Keratinocyte (primary cell): ENCODE data around the gene CCDC8. TPM values are rescaled to one million over a fixed set of nuclear protein-coding genes. Genes with fewer than 3 reads are reported as not detected.
A peak's percentile ranks its signal among the peaks of the same experiment; 100 is the strongest.
"Not testable (repeated sequence)": the region's sequence is repeated elsewhere in the genome, so short reads cannot be mapped to it uniquely, and the experiment has no call there.

Experiments
- DNase-seq: peaks from one replicate; pipeline ENCODE4 v3.0.0-alpha.2; 2011; ENCODE audit warnings: low read depth, missing footprints, low spot score
- FAIRE-seq: peaks from 2 replicates; lab custom pipeline; 2011; peaks lifted over from hg19 to GRCh38; lab: Jason Lieb, UNC
- H2AFZ ChIP-seq: 2 replicates; pipeline ENCODE4 v1.6.0; 2012; ENCODE audit warnings: low read length, control low read depth, inconsistent platforms; ENCODE audit not compliant: control insufficient read depth
- H3K27ac ChIP-seq: 2 replicates; pipeline ENCODE4 v1.5.1; 2011; ENCODE audit warnings: low read length; ENCODE audit not compliant: control insufficient read depth, insufficient read depth
- H3K27me3 ChIP-seq: 3 replicates; pipeline ENCODE4 v1.6.0; 2011; ENCODE audit warnings: low read length; ENCODE audit not compliant: control insufficient read depth, insufficient read depth; ENCODE audit errors: extremely low read depth
- H3K36me3 ChIP-seq, 2 experiments: 2 replicates in 1 of 2; 3 replicates in 1 of 2; pipeline ENCODE4 v1.5.1; 2011; ENCODE audit warnings: low read length in 2 of 2, mild to moderate bottlenecking in 1 of 2; ENCODE audit not compliant: control insufficient read depth in 2 of 2, insufficient read depth in 2 of 2; ENCODE audit errors: extremely low read depth in 1 of 2
- H3K4me1 ChIP-seq: 3 replicates; pipeline ENCODE4 v1.5.1; 2011; ENCODE audit warnings: low read length; ENCODE audit not compliant: control insufficient read depth, insufficient read depth; ENCODE audit errors: extremely low read depth
- H3K4me2 ChIP-seq: 3 replicates; pipeline ENCODE4 v1.6.0; 2011; ENCODE audit warnings: low read depth, low read length; ENCODE audit not compliant: control insufficient read depth, insufficient read depth; ENCODE audit errors: extremely low read depth
- H3K4me3 ChIP-seq, 3 experiments: fragments of 200-600 bp in 1 of 3; sonication (generic) in 1 of 3; 2 replicates in 2 of 3; 3 replicates in 1 of 3; pipeline ENCODE4 v1.5.1; 2011 to 2016; ENCODE audit warnings: low read length in 3 of 3, mild to moderate bottlenecking in 3 of 3, control low read depth in 2 of 3, inconsistent platforms in 1 of 3, low read depth in 1 of 3, mixed read lengths in 1 of 3, mixed run types in 1 of 3, moderate library complexity in 1 of 3; ENCODE audit not compliant: control insufficient read depth in 2 of 3, insufficient read depth in 2 of 3; ENCODE audit errors: extremely low read depth in 1 of 3
- H3K79me2 ChIP-seq: 2 replicates; pipeline ENCODE4 v1.6.0; 2012; ENCODE audit warnings: low read length; ENCODE audit not compliant: control insufficient read depth, insufficient read depth
- H3K9ac ChIP-seq: 3 replicates; pipeline ENCODE4 v1.6.0; 2011; ENCODE audit warnings: low read length; ENCODE audit not compliant: control insufficient read depth, insufficient read depth; ENCODE audit errors: extremely low read depth
- H3K9me1 ChIP-seq: 3 replicates; pipeline ENCODE4 v1.6.0; 2011; ENCODE audit warnings: low read length; ENCODE audit not compliant: control insufficient read depth, insufficient read depth; ENCODE audit errors: extremely low read depth
- H3K9me3 ChIP-seq: 2 replicates; pipeline ENCODE4 v1.5.1; 2012; ENCODE audit warnings: low read depth, low read length; ENCODE audit not compliant: control insufficient read depth
- H4K20me1 ChIP-seq: 3 replicates; pipeline ENCODE4 v1.6.0; 2011; ENCODE audit warnings: low read length; ENCODE audit not compliant: control insufficient read depth, insufficient read depth; ENCODE audit errors: extremely low read depth
- EZH2 ChIP-seq: IDR thresholded peaks from one replicate; pipeline ENCODE4 v1.6.1; 2012; ENCODE audit warnings: inconsistent platforms, mild to moderate bottlenecking, low read length, moderate library complexity
- dilution Hi-C: fragments of 300-500 bp; cut with MboI; formaldehyde crosslinking; loops from one replicate; pipeline ENCODE4 v1.7.0; 2020; ENCODE audit warnings: low sequenced_read_pairs; ENCODE audit not compliant: extremely low pct_ligation_motif_present
- polyA plus RNA-seq, 5 experiments: library from polyadenylated mRNA; depleted of rRNA in 3 of 5; stranded (reverse) in 3 of 5; stranded (forward) in 1 of 5; unstranded in 1 of 5; fragments of >200 nt; gene quantifications; 1 replicate in 1 of 5; 2 replicates in 3 of 5; 3 replicates in 1 of 5; pipeline versions ENCODE4 v1.2.1 to v1.2.3, GENCODE V29; 2011 to 2012; ENCODE audit warnings: missing spikeins in 2 of 5, low read depth in 1 of 5, low replicate concordance in 1 of 5
- TF ChIP-seq, protein P1 (sequence below), 3 experiments: IDR thresholded peaks in 1 of 3; conservative IDR thresholded peaks in 1 of 3; optimal IDR thresholded peaks in 1 of 3; 2 replicates in 2 of 3; 3 replicates in 1 of 3; pipeline versions ENCODE3 to v1.5.1; 2011; ENCODE audit warnings: low read length in 3 of 3, mild to moderate bottlenecking in 3 of 3, moderate library complexity in 2 of 3, control low read depth in 1 of 3, inconsistent platforms in 1 of 3; ENCODE audit not compliant: insufficient read depth in 2 of 3; ENCODE audit errors: extremely low read depth in 1 of 3

Gene CCDC8
- polyA plus RNA-seq, 1 donor (not counting 4 experiments of a cell fraction or from before 2014, with no cell fraction given) = 5.2 TPM

DNA sequence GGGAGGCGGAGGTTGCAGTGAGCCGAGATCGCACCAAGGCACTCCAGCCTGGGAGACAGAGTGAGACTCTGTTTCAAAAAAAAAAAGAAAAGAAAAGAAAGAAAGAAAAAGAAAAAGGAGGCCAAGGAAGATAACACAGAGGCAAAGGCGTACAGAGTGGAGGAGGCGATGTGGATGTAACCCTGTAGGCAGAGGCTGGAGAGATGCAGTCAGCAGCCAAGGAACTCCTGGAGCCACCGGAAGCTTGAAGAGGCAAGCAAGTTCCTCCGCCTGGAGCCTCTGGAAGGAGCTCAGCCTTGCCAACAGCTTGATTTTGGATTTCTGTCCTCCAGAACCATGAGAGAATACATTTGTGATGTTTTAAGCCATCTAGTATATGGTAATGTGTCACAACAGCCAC lies 6.7 kb upstream of the CCDC8 start:
- TF ChIP-seq EZH2 = no peak
- TF ChIP-seq, protein P1, sequence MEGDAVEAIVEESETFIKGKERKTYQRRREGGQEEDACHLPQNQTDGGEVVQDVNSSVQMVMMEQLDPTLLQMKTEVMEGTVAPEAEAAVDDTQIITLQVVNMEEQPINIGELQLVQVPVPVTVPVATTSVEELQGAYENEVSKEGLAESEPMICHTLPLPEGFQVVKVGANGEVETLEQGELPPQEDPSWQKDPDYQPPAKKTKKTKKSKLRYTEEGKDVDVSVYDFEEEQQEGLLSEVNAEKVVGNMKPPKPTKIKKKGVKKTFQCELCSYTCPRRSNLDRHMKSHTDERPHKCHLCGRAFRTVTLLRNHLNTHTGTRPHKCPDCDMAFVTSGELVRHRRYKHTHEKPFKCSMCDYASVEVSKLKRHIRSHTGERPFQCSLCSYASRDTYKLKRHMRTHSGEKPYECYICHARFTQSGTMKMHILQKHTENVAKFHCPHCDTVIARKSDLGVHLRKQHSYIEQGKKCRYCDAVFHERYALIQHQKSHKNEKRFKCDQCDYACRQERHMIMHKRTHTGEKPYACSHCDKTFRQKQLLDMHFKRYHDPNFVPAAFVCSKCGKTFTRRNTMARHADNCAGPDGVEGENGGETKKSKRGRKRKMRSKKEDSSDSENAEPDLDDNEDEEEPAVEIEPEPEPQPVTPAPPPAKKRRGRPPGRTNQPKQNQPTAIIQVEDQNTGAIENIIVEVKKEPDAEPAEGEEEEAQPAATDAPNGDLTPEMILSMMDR (optimal IDR thresholded peaks at IDR 0.05 in 1 of 3, IDR thresholded peaks at IDR 0.05 in 1 of 3, conservative IDR thresholded peaks at IDR 0.05 in 1 of 3; ENCODE audit: extremely low read depth in 1 of 3, insufficient read depth in 2 of 3, low read length in 3 of 3) = no peak
- Histone ChIP-seq H3K9me1 (no peaks in the 10 kb centered on the region), H3K27ac (no peak overlapping the region), H4K20me1 (no peaks in the 10 kb centered on the region), H3K9ac (no peak overlapping the region), H3K79me2 (no peaks in the 10 kb centered on the region), H3K4me3 (no peak overlapping the region), H3K36me3 (no peaks in the 10 kb centered on the region), H2AFZ (no peak overlapping the region), H3K4me1 (no peaks in the 10 kb centered on the region), H3K27me3 (no peaks in the 10 kb centered on the region), H3K4me2 (no peak overlapping the region), H3K9me3 (no peaks in the 10 kb centered on the region)
- FAIRE-seq (no peak), DNase-seq (no peak)
- dilution Hi-C loops = no loop called here

DNA sequence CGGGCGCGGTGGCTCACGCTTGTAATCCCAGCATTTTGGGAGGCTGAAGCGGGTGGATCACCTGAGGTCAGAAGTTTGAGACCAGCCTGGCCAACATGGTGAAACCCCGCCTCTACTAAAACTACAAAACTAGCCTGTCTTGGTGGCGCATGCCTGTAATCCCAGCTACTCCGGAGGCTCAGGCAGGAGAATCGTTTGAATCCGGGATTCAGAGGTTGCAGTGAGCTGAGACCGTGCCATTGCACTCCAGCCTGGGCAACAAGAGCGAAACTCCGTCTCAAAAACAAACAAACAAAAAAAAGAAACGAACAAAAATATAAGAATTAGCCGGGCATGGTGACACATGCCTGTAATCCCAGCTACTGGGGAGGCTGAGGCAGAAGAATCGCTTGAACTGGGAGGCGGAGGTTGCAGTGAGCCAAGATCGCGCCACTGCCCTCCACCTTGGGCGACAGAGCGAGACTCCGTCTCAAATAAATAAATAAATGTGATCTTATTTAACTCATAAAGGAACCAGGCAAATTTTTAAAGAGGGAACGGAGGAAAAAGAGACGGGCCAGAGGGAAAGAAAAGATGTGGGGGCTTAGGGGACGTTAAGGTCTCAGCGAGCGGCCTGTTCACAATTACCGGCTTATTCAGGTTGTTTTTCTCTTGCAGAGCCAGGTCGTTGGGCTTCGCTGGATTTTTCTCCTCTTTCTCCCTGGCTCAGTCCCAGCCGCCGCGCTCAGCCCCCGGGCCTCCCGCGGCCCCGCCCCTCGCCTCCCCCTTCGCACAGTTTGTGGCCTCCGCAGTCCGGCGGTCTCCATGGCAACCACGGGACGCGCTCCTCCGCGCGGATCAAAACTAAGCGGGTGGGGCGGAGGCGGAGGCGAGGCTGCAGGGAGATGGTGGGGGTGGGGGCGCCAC lies 2.7 kb upstream of the CCDC8 start:
- Histone ChIP-seq H3K79me2 (peaks cover 10% of the 10 kb centered on the region), H3K4me3 (peak overlapping the region; percentile 12 to 55 (median 45)), H3K27me3 (peaks cover 16% of the 10 kb centered on the region), H3K4me2 (peak overlapping the region; percentile 82), H2AFZ (peak overlapping the region; percentile 61)
- H3K4me1 ChIP-seq, H3K9me1 ChIP-seq, FAIRE-seq, H3K9me3 ChIP-seq, dilution Hi-C loops, H3K27ac ChIP-seq, H4K20me1 ChIP-seq, H3K36me3 ChIP-seq, DNase-seq, H3K9ac ChIP-seq: not testable (repeated sequence)

DNA sequence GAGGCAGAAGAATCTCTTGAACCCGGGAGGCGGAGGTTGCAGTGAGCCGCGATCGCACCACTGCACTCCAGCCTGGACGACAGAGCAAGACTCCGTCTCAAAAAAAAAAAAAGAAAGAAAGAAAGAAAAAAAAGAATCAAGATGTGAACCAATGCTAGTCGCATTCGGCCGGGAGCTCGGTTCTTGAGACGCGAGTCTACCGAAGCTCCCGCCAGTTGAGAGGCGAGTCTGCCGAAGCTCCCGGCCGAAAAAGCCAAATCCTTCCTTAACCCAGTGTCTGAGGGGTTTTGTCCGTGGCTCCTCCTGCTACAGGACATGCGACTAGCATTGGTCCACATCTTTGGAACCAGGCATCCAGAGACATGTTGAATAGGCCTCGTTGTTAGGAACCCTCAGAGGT lies 1.5 kb upstream of the CCDC8 start:
- H3K9ac ChIP-seq, dilution Hi-C loops, H3K36me3 ChIP-seq, H3K4me2 ChIP-seq, H4K20me1 ChIP-seq, H3K4me1 ChIP-seq, H3K4me3 ChIP-seq, H3K27ac ChIP-seq, DNase-seq, FAIRE-seq, H3K9me1 ChIP-seq, H2AFZ ChIP-seq, H3K9me3 ChIP-seq: not testable (repeated sequence)
- peaks cover 10% of the 10 kb centered on the region for H3K79me2 ChIP-seq
- H3K27me3 ChIP-seq = peaks cover 16% of the 10 kb centered on the region
